HepG2 (cell line): ENCODE results near the gene SLC2A6. TPM values are rescaled to one million over a fixed set of nuclear protein-coding genes. Genes with fewer than 3 reads are reported as not detected.

Experiments used
- ATF1 ChIP-seq: IDR thresholded peaks from 2 replicates; pipeline ENCODE4 v1.6.1; 2016; ENCODE audit warnings: mild to moderate bottlenecking, control low read depth
- ETV5 ChIP-seq: IDR thresholded peaks from 2 replicates; pipeline ENCODE4 v1.6.1; 2018; ENCODE audit warnings: missing biosample characterization, missing genetic modification reagents, inconsistent platforms, borderline replicate concordance
- FOXA1 ChIP-seq, 2 experiments: fragments of 450-650 bp in 1 of 2; sonication (generic) in 1 of 2; formaldehyde crosslinking in 1 of 2; IDR thresholded peaks; 2 replicates each; pipeline versions ENCODE4 v1.4.0 to v1.6.1; 2016 to 2020; ENCODE audit warnings: missing genetic modification reagents in 1 of 2
- HNRNPK ChIP-seq: fragments of 200-400 bp; formaldehyde crosslinking; IDR thresholded peaks from 2 replicates; pipeline ENCODE4 v1.6.1; 2018; ENCODE audit warnings: low read length, low read depth, moderate library complexity, mild to moderate bottlenecking; ENCODE audit not compliant: poor library complexity, severe bottlenecking
- SNAI1 ChIP-seq: sonication (generic); formaldehyde crosslinking; IDR thresholded peaks from 2 replicates; pipeline ENCODE4 v1.5.0; 2020; ENCODE audit warnings: mild to moderate bottlenecking, missing genetic modification reagents, borderline replicate concordance
- ZNF343 ChIP-seq: sonication (generic); formaldehyde crosslinking; IDR thresholded peaks from 2 replicates; pipeline ENCODE4 v1.4.0; 2020; ENCODE audit warnings: mild to moderate bottlenecking, missing genetic modification reagents
- ZNF503 ChIP-seq: sonication (generic); formaldehyde crosslinking; IDR thresholded peaks from 2 replicates; pipeline ENCODE4 v1.4.0; 2020; ENCODE audit warnings: missing genetic modification reagents
- ZNF841 ChIP-seq: sonication (generic); formaldehyde crosslinking; IDR thresholded peaks from 2 replicates; pipeline ENCODE4 v1.8.1; 2023; ENCODE audit warnings: missing genetic modification reagents, borderline replicate concordance
- polyA plus RNA-seq, 8 experiments: library from polyadenylated mRNA; depleted of rRNA in 3 of 8; stranded (reverse) in 7 of 8; unstranded in 1 of 8; fragments of >200 nt; fragmentation: Illumina TruSeq in 4 of 8; extraction: Trizol in 4 of 8; gene quantifications; 2 replicates each; pipeline versions ENCODE4 v1.2.1 to v1.2.3, GENCODE V29; 2011 to 2016; ENCODE audit warnings: low read depth in 4 of 8, missing spikeins in 1 of 8, mixed read lengths in 1 of 8; ENCODE audit not compliant: insufficient read depth in 1 of 8
- total RNA-seq, 5 experiments: library from RNA; depleted of rRNA; stranded (reverse); fragments of >200 nt; fragmentation: Illumina TruSeq; extraction: Trizol; gene quantifications; 2 replicates each; pipeline ENCODE4 v1.2.3, GENCODE V29; 2016; ENCODE audit warnings: low read depth in 1 of 5
- TF ChIP-seq, protein P1 (sequence below): sonication (generic); formaldehyde crosslinking; IDR thresholded peaks from 2 replicates; pipeline ENCODE4 v1.4.0; 2020; ENCODE audit warnings: missing genetic modification reagents
- TF ChIP-seq, protein P2 (sequence below): sonication (generic); formaldehyde crosslinking; IDR thresholded peaks from 2 replicates; pipeline ENCODE4 v1.5.1; 2020; ENCODE audit warnings: missing genetic modification reagents, mild to moderate bottlenecking, borderline replicate concordance
- TF ChIP-seq, protein P3 (sequence below): sonication (generic); formaldehyde crosslinking; IDR thresholded peaks from 2 replicates; pipeline ENCODE4 v1.8.0; 2022; ENCODE audit warnings: missing genetic modification reagents, low read depth, mild to moderate bottlenecking, borderline replicate concordance
- TF ChIP-seq, protein P4 (sequence below): sonication (generic); formaldehyde crosslinking; IDR thresholded peaks from 2 replicates; pipeline ENCODE4 v1.4.0; 2020; ENCODE audit warnings: missing genetic modification reagents, borderline replicate concordance

SLC2A6 gene
- total and polyA plus RNA-seq, 2 of the 13 experiments (the other 11 are each of a cell fraction or from before 2014, with no cell fraction given), result 4.1 to 15.0 TPM

DNA sequence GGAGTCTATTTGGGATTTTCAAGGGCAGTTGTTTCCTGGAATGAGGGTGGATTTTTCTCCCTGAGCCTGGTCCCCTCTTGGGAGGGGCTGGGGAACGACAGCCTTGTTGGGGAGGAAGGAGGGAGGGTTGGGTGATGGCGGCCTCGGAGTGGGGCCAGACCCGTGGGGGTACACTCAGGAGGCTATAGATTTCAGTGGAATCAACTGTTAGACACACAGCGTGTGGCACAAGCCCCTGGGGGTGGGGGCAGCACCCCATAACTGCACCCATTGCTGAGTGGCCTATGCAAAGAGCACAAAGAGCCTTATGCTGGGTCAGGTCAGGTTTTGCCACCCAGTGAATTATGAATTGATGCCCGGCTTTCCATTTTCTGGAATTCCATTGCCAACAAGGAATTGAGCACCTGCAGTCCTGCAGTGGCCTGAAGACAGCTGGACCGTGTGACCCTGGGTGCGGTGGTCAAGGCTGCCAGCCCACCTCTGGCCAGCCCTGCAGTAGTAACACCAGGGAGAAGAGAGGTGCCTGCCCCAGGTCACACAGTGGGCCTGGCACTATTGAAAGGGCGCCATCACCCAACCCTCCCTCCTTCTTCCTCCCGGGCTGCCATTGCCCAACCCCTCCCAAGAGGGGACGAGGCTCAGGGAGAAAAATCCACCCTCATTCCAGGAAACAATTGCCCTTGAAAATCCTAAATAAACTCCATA, 37.5 kb upstream of the SLC2A6 start (continued):
- no peak for TF ChIP-seq ETV5 (CRISPR knock-in tag)
- TF ChIP-seq HNRNPK, result no peak
- no peak for TF ChIP-seq ZNF343
- no peak for TF ChIP-seq ATF1 (CRISPR knock-in tag)
- TF ChIP-seq, protein P1, sequence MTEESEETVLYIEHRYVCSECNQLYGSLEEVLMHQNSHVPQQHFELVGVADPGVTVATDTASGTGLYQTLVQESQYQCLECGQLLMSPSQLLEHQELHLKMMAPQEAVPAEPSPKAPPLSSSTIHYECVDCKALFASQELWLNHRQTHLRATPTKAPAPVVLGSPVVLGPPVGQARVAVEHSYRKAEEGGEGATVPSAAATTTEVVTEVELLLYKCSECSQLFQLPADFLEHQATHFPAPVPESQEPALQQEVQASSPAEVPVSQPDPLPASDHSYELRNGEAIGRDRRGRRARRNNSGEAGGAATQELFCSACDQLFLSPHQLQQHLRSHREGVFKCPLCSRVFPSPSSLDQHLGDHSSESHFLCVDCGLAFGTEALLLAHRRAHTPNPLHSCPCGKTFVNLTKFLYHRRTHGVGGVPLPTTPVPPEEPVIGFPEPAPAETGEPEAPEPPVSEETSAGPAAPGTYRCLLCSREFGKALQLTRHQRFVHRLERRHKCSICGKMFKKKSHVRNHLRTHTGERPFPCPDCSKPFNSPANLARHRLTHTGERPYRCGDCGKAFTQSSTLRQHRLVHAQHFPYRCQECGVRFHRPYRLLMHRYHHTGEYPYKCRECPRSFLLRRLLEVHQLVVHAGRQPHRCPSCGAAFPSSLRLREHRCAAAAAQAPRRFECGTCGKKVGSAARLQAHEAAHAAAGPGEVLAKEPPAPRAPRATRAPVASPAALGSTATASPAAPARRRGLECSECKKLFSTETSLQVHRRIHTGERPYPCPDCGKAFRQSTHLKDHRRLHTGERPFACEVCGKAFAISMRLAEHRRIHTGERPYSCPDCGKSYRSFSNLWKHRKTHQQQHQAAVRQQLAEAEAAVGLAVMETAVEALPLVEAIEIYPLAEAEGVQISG (CRISPR knock-in tag), result no peak
- no peak for TF ChIP-seq FOXA1 (IDR thresholded peaks at IDR 0.05)
- no peak for TF ChIP-seq FOXA1 (CRISPR knock-in tag; IDR thresholded peaks at IDR 0.05)
- TF ChIP-seq, protein P2, sequence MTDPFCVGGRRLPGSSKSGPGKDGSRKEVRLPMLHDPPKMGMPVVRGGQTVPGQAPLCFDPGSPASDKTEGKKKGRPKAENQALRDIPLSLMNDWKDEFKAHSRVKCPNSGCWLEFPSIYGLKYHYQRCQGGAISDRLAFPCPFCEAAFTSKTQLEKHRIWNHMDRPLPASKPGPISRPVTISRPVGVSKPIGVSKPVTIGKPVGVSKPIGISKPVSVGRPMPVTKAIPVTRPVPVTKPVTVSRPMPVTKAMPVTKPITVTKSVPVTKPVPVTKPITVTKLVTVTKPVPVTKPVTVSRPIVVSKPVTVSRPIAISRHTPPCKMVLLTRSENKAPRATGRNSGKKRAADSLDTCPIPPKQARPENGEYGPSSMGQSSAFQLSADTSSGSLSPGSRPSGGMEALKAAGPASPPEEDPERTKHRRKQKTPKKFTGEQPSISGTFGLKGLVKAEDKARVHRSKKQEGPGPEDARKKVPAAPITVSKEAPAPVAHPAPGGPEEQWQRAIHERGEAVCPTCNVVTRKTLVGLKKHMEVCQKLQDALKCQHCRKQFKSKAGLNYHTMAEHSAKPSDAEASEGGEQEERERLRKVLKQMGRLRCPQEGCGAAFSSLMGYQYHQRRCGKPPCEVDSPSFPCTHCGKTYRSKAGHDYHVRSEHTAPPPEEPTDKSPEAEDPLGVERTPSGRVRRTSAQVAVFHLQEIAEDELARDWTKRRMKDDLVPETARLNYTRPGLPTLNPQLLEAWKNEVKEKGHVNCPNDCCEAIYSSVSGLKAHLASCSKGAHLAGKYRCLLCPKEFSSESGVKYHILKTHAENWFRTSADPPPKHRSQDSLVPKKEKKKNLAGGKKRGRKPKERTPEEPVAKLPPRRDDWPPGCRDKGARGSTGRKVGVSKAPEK (CRISPR knock-in tag), result no peak
- no peak for TF ChIP-seq ZNF503
- TF ChIP-seq, protein P3, sequence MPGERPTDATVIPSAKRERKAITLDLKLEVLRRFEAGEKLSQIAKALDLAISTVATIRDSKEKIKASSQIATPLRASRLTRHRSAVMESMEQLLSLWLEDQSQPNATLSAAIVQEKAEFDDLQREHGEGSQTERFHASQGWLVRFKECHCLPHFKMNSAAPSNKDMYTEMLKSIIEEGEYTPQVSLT (CRISPR knock-in tag), result no peak
- TF ChIP-seq ZNF841 (CRISPR knock-in tag), result no peak
- no peak for TF ChIP-seq SNAI1 (CRISPR knock-in tag)
- TF ChIP-seq, protein P4, sequence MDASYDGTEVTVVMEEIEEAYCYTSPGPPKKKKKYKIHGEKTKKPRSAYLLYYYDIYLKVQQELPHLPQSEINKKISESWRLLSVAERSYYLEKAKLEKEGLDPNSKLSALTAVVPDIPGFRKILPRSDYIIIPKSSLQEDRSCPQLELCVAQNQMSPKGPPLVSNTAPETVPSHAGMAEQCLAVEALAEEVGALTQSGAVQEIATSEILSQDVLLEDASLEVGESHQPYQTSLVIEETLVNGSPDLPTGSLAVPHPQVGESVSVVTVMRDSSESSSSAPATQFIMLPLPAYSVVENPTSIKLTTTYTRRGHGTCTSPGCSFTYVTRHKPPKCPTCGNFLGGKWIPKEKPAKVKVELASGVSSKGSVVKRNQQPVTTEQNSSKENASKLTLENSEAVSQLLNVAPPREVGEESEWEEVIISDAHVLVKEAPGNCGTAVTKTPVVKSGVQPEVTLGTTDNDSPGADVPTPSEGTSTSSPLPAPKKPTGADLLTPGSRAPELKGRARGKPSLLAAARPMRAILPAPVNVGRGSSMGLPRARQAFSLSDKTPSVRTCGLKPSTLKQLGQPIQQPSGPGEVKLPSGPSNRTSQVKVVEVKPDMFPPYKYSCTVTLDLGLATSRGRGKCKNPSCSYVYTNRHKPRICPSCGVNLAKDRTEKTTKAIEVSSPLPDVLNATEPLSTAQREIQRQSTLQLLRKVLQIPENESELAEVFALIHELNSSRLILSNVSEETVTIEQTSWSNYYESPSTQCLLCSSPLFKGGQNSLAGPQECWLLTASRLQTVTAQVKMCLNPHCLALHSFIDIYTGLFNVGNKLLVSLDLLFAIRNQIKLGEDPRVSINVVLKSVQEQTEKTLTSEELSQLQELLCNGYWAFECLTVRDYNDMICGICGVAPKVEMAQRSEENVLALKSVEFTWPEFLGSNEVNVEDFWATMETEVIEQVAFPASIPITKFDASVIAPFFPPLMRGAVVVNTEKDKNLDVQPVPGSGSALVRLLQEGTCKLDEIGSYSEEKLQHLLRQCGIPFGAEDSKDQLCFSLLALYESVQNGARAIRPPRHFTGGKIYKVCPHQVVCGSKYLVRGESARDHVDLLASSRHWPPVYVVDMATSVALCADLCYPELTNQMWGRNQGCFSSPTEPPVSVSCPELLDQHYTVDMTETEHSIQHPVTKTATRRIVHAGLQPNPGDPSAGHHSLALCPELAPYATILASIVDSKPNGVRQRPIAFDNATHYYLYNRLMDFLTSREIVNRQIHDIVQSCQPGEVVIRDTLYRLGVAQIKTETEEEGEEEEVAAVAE (CRISPR knock-in tag), result no peak
